ENCODE data around the gene ZFYVE1. TPM values are rescaled to one million over a fixed set of nuclear protein-coding genes. Genes with fewer than 3 reads are reported as not detected.

The ZFYVE1 gene
- total and polyA plus RNA-seq, 2 donors (not counting 3 experiments of a cell fraction or from before 2014, with no cell fraction given): 27.3 to 29.2 TPM

DNA sequence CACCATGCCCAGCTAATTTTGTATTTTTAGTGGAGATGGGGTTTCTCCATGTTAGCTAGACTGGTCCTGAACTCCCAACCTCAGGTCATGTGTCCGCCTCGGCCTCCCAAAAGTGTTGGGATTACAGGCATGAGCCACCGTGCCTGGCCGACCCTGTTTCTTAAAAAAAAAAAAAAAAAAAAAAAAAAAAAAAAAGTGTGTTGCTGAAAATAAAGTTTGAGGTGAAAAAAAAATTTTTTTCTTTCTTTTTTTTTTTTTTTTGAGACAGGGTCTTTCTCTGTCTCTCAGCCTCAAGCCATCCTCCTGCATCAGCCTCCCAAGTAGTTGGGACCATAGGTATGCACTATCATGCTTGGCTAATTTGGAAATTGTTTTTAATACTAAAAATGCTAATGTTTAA is 42.7 kb upstream of the ZFYVE1 start:
- TF ChIP-seq GATA2 (IDR thresholded peaks at IDR 0.05; ENCODE audit: insufficient read depth, insufficient read length, low read depth, low read length) (no peak), POLR2A (IDR thresholded peaks at IDR 0.05; ENCODE audit: low read depth, low read length) (no peak), EZH2 (IDR thresholded peaks at IDR 0.05; ENCODE audit: borderline replicate concordance, low read depth, low read length, severe bottlenecking) (no peak), POLR2AphosphoS5 (IDR thresholded peaks at IDR 0.05; ENCODE audit: insufficient read depth, low read depth, low read length) (no peak), JUN (IDR thresholded peaks at IDR 0.05; ENCODE audit: borderline replicate concordance, insufficient read depth, insufficient read length, low read depth) (no peak), FOS (IDR thresholded peaks at IDR 0.05; ENCODE audit: borderline replicate concordance, insufficient read depth, low read length) (no peak), MYC (IDR thresholded peaks at IDR 0.05; ENCODE audit: low read depth, low read length) (no peak)
- TF ChIP-seq, protein P1, sequence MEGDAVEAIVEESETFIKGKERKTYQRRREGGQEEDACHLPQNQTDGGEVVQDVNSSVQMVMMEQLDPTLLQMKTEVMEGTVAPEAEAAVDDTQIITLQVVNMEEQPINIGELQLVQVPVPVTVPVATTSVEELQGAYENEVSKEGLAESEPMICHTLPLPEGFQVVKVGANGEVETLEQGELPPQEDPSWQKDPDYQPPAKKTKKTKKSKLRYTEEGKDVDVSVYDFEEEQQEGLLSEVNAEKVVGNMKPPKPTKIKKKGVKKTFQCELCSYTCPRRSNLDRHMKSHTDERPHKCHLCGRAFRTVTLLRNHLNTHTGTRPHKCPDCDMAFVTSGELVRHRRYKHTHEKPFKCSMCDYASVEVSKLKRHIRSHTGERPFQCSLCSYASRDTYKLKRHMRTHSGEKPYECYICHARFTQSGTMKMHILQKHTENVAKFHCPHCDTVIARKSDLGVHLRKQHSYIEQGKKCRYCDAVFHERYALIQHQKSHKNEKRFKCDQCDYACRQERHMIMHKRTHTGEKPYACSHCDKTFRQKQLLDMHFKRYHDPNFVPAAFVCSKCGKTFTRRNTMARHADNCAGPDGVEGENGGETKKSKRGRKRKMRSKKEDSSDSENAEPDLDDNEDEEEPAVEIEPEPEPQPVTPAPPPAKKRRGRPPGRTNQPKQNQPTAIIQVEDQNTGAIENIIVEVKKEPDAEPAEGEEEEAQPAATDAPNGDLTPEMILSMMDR (IDR thresholded peaks at IDR 0.05; ENCODE audit: extremely low read depth in 1 of 2, insufficient read depth in 1 of 2, low read depth in 1 of 2, low read length in 2 of 2): no peak
- TF ChIP-seq, protein P2, sequence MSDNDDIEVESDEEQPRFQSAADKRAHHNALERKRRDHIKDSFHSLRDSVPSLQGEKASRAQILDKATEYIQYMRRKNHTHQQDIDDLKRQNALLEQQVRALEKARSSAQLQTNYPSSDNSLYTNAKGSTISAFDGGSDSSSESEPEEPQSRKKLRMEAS (IDR thresholded peaks at IDR 0.05; ENCODE audit: insufficient read depth, insufficient read length): no peak
- intact Hi-C loops (cut with micrococcal nuclease): no loop called here
- H3K9me3 ChIP-seq (replicated peaks; ENCODE audit: control insufficient read depth, insufficient read depth, low read length): no peaks in the 10 kb centered on the region
- peaks cover 0 to 5% of the 10 kb centered on the region in 2 experiments for H3K36me3 ChIP-seq (ENCODE audit: control insufficient read depth in 2 of 2, extremely low read depth in 1 of 2, insufficient read depth in 2 of 2, low read length in 2 of 2)
- H3K4me2 ChIP-seq (ENCODE audit: insufficient read depth, low read length): no peak overlapping the region
- DNase-seq (ENCODE audit: low read depth, low spot score) (no peak), FAIRE-seq (no peak)
- no peak overlapping the region for H2AFZ ChIP-seq (ENCODE audit: low read depth, low read length)
- peaks cover 95% of the 10 kb centered on the region for H3K79me2 ChIP-seq (ENCODE audit: control insufficient read depth, insufficient read depth, low read length)
- ChIA-PET POLR2A (no interaction called here), CTCF (no interaction called here)
- BruUV-seq (replicated peaks): no TSS peak
- no peaks in the 10 kb centered on the region for H3K9me1 ChIP-seq (replicated peaks; ENCODE audit: control insufficient read depth, extremely low read depth, insufficient read depth, low read length)
- H3K9ac ChIP-seq (replicated peaks; ENCODE audit: extremely low read depth, insufficient read depth, low read length): no peak overlapping the region
- no peak overlapping the region for H3K4me3 ChIP-seq (replicated peaks in 1 of 3; ENCODE audit: insufficient read depth in 1 of 3, low read depth in 1 of 3, low read length in 3 of 3)
- H3K27ac ChIP-seq (ENCODE audit: insufficient read depth, low read depth, low read length): no peak overlapping the region
- no peaks in the 10 kb centered on the region for H3K4me1 ChIP-seq (ENCODE audit: control insufficient read depth, extremely low read depth, insufficient read depth, low read length)
- H3K27me3 ChIP-seq (ENCODE audit: control insufficient read depth in 2 of 2, insufficient read depth in 2 of 2, low read length in 2 of 2): no peaks in the 10 kb centered on the region
- dilution Hi-C loops (cut with MboI; ENCODE audit: extremely low pct_ligation_motif_present, low sequenced_read_pairs): no loop called here
- peaks cover 6% of the 10 kb centered on the region for H4K20me1 ChIP-seq (replicated peaks; ENCODE audit: control insufficient read depth, extremely low read depth, insufficient read depth, low read length)
